ENCODE data around the gene EYA3. TPM values are rescaled to one million over a fixed set of nuclear protein-coding genes. Genes with fewer than 3 reads are reported as not detected.
A peak's percentile ranks its signal among the peaks of the same experiment; 100 is the strongest.
"Not testable (repeated sequence)": the region's sequence is repeated elsewhere in the genome, so short reads cannot be mapped to it uniquely, and the experiment has no call there.

EYA3 gene
- total RNA-seq, 1 experiment from 2014 or later, result 29.4 TPM

DNA sequence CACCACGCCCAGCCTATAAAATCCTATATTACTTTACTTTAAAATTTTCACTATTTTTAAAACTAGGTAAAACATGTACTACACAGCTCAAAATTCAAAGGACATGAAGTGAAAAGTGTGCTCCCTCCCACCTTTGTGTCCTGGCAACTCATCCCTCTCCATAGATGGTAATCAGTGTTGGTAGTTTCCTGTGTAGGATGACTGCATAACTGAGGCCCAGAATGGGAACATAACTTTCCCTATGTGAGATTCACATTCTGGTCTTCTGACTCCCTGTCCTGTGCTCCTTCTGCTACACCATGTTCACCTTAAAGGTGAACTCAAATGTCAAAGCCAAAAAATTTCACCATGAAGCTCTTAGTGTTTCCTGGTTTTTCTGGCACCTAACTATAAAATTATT is 89.4 kb downstream of the EYA3 start:
- TF ChIP-seq EMX1 (CRISPR knock-in tag; IDR thresholded peaks at IDR 0.05) (no peak), GRHL2 (CRISPR knock-in tag; IDR thresholded peaks at IDR 0.05; ENCODE audit: insufficient replicate concordance, severe bottlenecking) (no peak), PRRX2 (CRISPR knock-in tag; IDR thresholded peaks at IDR 0.05) (no peak)
- TF ChIP-seq, protein P1, sequence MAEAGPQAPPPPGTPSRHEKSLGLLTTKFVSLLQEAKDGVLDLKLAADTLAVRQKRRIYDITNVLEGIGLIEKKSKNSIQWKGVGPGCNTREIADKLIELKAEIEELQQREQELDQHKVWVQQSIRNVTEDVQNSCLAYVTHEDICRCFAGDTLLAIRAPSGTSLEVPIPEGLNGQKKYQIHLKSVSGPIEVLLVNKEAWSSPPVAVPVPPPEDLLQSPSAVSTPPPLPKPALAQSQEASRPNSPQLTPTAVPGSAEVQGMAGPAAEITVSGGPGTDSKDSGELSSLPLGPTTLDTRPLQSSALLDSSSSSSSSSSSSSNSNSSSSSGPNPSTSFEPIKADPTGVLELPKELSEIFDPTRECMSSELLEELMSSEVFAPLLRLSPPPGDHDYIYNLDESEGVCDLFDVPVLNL (CRISPR knock-in tag; IDR thresholded peaks at IDR 0.05; ENCODE audit: borderline replicate concordance, low read depth), result no peak
- no peak for ATAC-seq
- POLR2A ChIA-PET, result no interaction called here

DNA sequence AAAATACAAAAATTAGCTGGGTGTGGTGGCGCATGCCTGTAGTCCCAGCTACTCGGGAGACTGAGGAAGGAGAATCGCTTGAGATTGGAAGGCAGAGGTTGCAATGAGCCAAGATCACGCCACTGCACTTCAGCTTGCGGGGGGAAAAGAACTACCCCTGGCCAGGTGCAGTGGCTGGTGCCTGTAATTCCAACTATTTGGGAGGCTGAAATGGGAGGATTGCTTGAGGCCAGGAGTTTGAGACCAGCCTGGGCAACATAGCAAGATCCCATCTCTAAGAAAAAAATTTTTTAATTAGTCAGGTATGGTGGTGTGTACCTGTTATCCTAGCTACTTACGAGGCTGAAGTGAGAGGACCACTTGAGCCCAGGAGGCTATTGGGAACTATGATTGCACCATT is 93.9 kb downstream of the EYA3 start:
- H3K27me3 Mint-ChIP-seq (ENCODE audit: low read depth); DNase-seq (ENCODE audit: low spot score); POLR2A ChIA-PET; H3K9me3 Mint-ChIP-seq; CTCF ChIA-PET; H3K27ac Mint-ChIP-seq; H3K4me1 Mint-ChIP-seq; ATAC-seq; H3K4me3 Mint-ChIP-seq: not testable (repeated sequence)
- peak; percentile 74 for TF ChIP-seq ZNF121 (CRISPR knock-in tag; IDR thresholded peaks at IDR 0.05)
- H3K36me3 Mint-ChIP-seq, result peaks cover 54% of the 10 kb centered on the region

More for the DNA sequence above, 89.4 kb downstream of the EYA3 start:
- CTCF ChIA-PET, result no interaction called here
- peaks cover 46% of the 10 kb centered on the region for H3K36me3 Mint-ChIP-seq
- H3K4me1 Mint-ChIP-seq, result no peaks in the 10 kb centered on the region
- no peak overlapping the region for H3K4me3 Mint-ChIP-seq
- no peak overlapping the region for H3K27ac Mint-ChIP-seq
- no peaks in the 10 kb centered on the region for H3K27me3 Mint-ChIP-seq (ENCODE audit: low read depth)
- H3K9me3 Mint-ChIP-seq, result no peaks in the 10 kb centered on the region
- DNase-seq (ENCODE audit: low spot score), result no peak

GRCh38 chr1:27994060-27994459 is 94.3 kb downstream of the EYA3 start:
- Mint-ChIP-seq H3K4me1 (no peaks in the 10 kb centered on the region), H3K36me3 (peaks cover 53% of the 10 kb centered on the region), H3K27me3 (ENCODE audit: low read depth) (no peaks in the 10 kb centered on the region), H3K27ac (no peak overlapping the region), H3K4me3 (no peak overlapping the region), H3K9me3 (no peaks in the 10 kb centered on the region)
- DNase-seq (ENCODE audit: low spot score) (no peak), ATAC-seq (no peak)
- TF ChIP-seq, protein P2, sequence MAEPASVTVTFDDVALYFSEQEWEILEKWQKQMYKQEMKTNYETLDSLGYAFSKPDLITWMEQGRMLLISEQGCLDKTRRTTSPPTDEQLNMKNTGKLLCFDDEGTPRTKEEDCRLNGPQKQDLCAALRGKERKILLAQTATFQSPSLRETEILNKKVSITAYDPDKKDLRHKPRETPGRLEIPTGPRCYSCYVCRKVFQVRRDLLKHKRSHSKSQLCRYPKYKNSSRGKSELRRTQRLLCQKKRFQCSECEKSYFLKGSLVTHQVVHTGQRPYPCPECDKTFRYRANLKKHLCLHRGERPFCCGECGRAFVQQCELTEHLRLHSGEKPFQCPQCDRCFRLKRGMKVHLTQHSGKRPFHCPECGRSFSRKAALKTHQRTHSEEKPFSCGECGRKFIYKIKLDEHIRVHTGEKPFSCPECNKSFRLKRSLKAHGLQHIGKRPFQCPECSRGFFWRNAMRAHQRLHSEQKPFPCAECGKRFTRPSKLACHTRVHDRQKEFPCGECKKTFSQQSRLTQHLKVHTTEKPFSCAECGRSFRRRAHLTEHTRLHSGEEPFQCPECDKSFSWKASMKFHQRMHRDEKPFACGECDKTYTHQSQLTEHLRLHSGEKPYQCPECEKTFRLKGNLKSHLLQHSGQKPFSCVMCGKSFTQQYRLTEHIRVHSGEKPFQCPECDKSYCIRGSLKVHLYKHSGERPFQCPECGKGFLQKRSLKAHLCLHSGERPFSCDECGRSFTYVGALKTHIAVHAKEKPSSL (CRISPR knock-in tag; conservative IDR thresholded peaks at IDR 0.05), result no peak
- TF ChIP-seq CREB1 (CRISPR knock-in tag; IDR thresholded peaks at IDR 0.05) (no peak), FOXK1 (CRISPR knock-in tag; IDR thresholded peaks at IDR 0.05) (no peak), ZNF263 (CRISPR knock-in tag; IDR thresholded peaks at IDR 0.05; ENCODE audit: low read depth) (no peak), JUN (CRISPR knock-in tag; IDR thresholded peaks at IDR 0.05) (no peak), MAX (CRISPR knock-in tag; IDR thresholded peaks at IDR 0.05) (no peak), IRF2 (CRISPR knock-in tag; IDR thresholded peaks at IDR 0.05; ENCODE audit: borderline replicate concordance, low read depth) (no peak), SP1 (CRISPR knock-in tag; conservative IDR thresholded peaks at IDR 0.05) (no peak), FOXP1 (CRISPR knock-in tag; IDR thresholded peaks at IDR 0.05; ENCODE audit: borderline replicate concordance) (no peak), CREM (CRISPR knock-in tag; IDR thresholded peaks at IDR 0.05) (no peak), E2F5 (CRISPR knock-in tag; IDR thresholded peaks at IDR 0.05) (no peak), TEAD4 (CRISPR knock-in tag; IDR thresholded peaks at IDR 0.05) (no peak), GTF2I (CRISPR knock-in tag; conservative IDR thresholded peaks at IDR 0.05) (no peak)
- TF ChIP-seq, protein P3, sequence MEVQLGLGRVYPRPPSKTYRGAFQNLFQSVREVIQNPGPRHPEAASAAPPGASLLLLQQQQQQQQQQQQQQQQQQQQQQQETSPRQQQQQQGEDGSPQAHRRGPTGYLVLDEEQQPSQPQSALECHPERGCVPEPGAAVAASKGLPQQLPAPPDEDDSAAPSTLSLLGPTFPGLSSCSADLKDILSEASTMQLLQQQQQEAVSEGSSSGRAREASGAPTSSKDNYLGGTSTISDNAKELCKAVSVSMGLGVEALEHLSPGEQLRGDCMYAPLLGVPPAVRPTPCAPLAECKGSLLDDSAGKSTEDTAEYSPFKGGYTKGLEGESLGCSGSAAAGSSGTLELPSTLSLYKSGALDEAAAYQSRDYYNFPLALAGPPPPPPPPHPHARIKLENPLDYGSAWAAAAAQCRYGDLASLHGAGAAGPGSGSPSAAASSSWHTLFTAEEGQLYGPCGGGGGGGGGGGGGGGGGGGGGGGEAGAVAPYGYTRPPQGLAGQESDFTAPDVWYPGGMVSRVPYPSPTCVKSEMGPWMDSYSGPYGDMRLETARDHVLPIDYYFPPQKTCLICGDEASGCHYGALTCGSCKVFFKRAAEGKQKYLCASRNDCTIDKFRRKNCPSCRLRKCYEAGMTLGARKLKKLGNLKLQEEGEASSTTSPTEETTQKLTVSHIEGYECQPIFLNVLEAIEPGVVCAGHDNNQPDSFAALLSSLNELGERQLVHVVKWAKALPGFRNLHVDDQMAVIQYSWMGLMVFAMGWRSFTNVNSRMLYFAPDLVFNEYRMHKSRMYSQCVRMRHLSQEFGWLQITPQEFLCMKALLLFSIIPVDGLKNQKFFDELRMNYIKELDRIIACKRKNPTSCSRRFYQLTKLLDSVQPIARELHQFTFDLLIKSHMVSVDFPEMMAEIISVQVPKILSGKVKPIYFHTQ (CRISPR knock-in tag; IDR thresholded peaks at IDR 0.05), result no peak
- TF ChIP-seq, protein P4, sequence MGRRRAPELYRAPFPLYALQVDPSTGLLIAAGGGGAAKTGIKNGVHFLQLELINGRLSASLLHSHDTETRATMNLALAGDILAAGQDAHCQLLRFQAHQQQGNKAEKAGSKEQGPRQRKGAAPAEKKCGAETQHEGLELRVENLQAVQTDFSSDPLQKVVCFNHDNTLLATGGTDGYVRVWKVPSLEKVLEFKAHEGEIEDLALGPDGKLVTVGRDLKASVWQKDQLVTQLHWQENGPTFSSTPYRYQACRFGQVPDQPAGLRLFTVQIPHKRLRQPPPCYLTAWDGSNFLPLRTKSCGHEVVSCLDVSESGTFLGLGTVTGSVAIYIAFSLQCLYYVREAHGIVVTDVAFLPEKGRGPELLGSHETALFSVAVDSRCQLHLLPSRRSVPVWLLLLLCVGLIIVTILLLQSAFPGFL (CRISPR knock-in tag; IDR thresholded peaks at IDR 0.05; ENCODE audit: borderline replicate concordance), result no peak
- CTCF ChIA-PET, result no interaction called here
- POLR2A ChIA-PET, result no interaction called here

Measured in WTC11 (cell line).